Measurements from ENCODE around the gene BNIP2. TPM values are rescaled to one million over a fixed set of nuclear protein-coding genes. Genes with fewer than 3 reads are reported as not detected.

The BNIP2 gene
- total RNA-seq, 1 donor from 2014 or later: 105 TPM

- Histone ChIP-seq H3K4me3 (peak overlapping the region; percentile 93), H3K9me3 (no peaks in the 10 kb centered on the region), H3K36me3 (peaks cover 23% of the 10 kb centered on the region), H3K27ac (peak overlapping the region; percentile 88), H3K27me3 (no peaks in the 10 kb centered on the region), H3K4me1 (peaks cover 19% of the 10 kb centered on the region)
- intact Hi-C loops (cut with DNase I): no loop called here
- DNase-seq (no peak), ATAC-seq (no peak)
- no peak for TF ChIP-seq CTCF (IDR thresholded peaks at IDR 0.05)
Observed at GRCh38 chr15:59657635-59658125, 31.4 kb downstream of the BNIP2 start.

GRCh38 chr15:59656897-59657634 lies 32.1 kb downstream of the BNIP2 start, which contains the start of gene GTF2A2:
GTF2A2 (minus strand) TSS chr15:59657515; CDS start chr15:59652277, 5,238 bp downstream.
- H3K4me3 ChIP-seq: peak within 1 kb of the TSS; percentile 93
- peak; percentile 99 for ATAC-seq
- peak within 1 kb of the TSS; percentile 88 for H3K27ac ChIP-seq
- H3K4me1 ChIP-seq: peaks cover 19% of the 10 kb centered on the region
- H3K36me3 ChIP-seq: peaks cover 21% of the 10 kb centered on the region
- no peaks in the 10 kb centered on the region for H3K9me3 ChIP-seq
- intact Hi-C loops (cut with DNase I): no loop called here
- DNase-seq: peak; percentile 98
- no peak for TF ChIP-seq CTCF (IDR thresholded peaks at IDR 0.05)
- H3K27me3 ChIP-seq: no peaks in the 10 kb centered on the region

- no peak for TF ChIP-seq CTCF (IDR thresholded peaks at IDR 0.05)
- Histone ChIP-seq H3K27ac (no peak overlapping the region), H3K4me1 (peaks cover 23% of the 10 kb centered on the region), H3K9me3 (no peaks in the 10 kb centered on the region), H3K4me3 (no peak overlapping the region), H3K27me3 (no peaks in the 10 kb centered on the region), H3K36me3 (peaks cover 24% of the 10 kb centered on the region)
- no peak for DNase-seq
- ATAC-seq: peak; percentile 54
- intact Hi-C loops (cut with DNase I): no loop called here
Observed at GRCh38 chr15:59654046-59654445, 35.1 kb downstream of the BNIP2 start.

- ATAC-seq: no peak
- intact Hi-C loops (cut with DNase I): no loop called here
- Histone ChIP-seq H3K27me3 (no peaks in the 10 kb centered on the region), H3K36me3 (peaks cover 65% of the 10 kb centered on the region), H3K9me3 (no peaks in the 10 kb centered on the region), H3K27ac (no peak overlapping the region), H3K4me1 (peaks cover 4% of the 10 kb centered on the region), H3K4me3 (no peak overlapping the region)
- TF ChIP-seq CTCF (IDR thresholded peaks at IDR 0.05): no peak
- DNase-seq: no peak
Observed at GRCh38 chr15:59649603-59650002, 39.5 kb downstream of the BNIP2 start.

GRCh38 chr15:59647085-59647484 lies 42.0 kb downstream of the BNIP2 start:
- H3K4me1 ChIP-seq: peaks cover 4% of the 10 kb centered on the region
- no peaks in the 10 kb centered on the region for H3K27me3 ChIP-seq
- peaks cover 73% of the 10 kb centered on the region for H3K36me3 ChIP-seq
- no peak overlapping the region for H3K4me3 ChIP-seq
- no peak for TF ChIP-seq CTCF (IDR thresholded peaks at IDR 0.05)
- H3K9me3 ChIP-seq: no peaks in the 10 kb centered on the region
- intact Hi-C loops (cut with DNase I): no loop called here
- ATAC-seq (no peak), DNase-seq (no peak)
- no peak overlapping the region for H3K27ac ChIP-seq

Data from upper lobe of right lung (tissue), 1 donor.